SU-DHL-6 (cell line): ENCODE measurements around the gene RBM19.

Source experiments
- H2AFZ ChIP-seq: fragments of 200-600 bp; sonication (generic); 2 replicates; pipeline ENCODE4 v1.6.1; 2014; ENCODE audit warnings: low read depth, mild to moderate bottlenecking, moderate library complexity, mixed read lengths, antibody characterized with exemption, low read length; ENCODE audit not compliant: severe bottlenecking
- H3F3A ChIP-seq: fragments of 200-600 bp; shearing (Covaris generic); 2 replicates; pipeline ENCODE4 v1.6.0; 2016; ENCODE audit warnings: antibody characterized with exemption, mild to moderate bottlenecking; ENCODE audit not compliant: insufficient read depth
- H3K27ac ChIP-seq: fragments of 200-600 bp; sonication (generic); 2 replicates; pipeline ENCODE4 v1.5.1; 2016; ENCODE audit warnings: low read depth, mild to moderate bottlenecking, low read length, moderate library complexity, mixed read lengths
- H3K27me3 ChIP-seq: fragments of 200-600 bp; sonication (generic), shearing (Covaris generic); 2 replicates; pipeline ENCODE4 v1.6.0; 2014; ENCODE audit warnings: mild to moderate bottlenecking, low read length
- H3K36me3 ChIP-seq: fragments of 200-600 bp; sonication (generic); 2 replicates; pipeline ENCODE4 v1.6.1; 2014; ENCODE audit warnings: mild to moderate bottlenecking, low read length, mixed read lengths
- H3K4me2 ChIP-seq: fragments of 300-600, 200-600 bp; shearing (Covaris generic), sonication (generic); 2 replicates; pipeline ENCODE4 v1.6.0; 2014; ENCODE audit warnings: low read length, low read depth, mild to moderate bottlenecking; ENCODE audit not compliant: poor library complexity, severe bottlenecking
- H3K4me3 ChIP-seq: fragments of 200-600 bp; sonication (generic); 2 replicates; pipeline ENCODE4 v1.5.1; 2014; ENCODE audit warnings: antibody characterized with exemption, low read length, mild to moderate bottlenecking, mixed read lengths; ENCODE audit not compliant: insufficient read depth, poor library complexity, severe bottlenecking
- H3K79me2 ChIP-seq: fragments of 200-600 bp; sonication (generic); 2 replicates; pipeline ENCODE4 v1.6.1; 2014; ENCODE audit warnings: mild to moderate bottlenecking, low read length, moderate library complexity; ENCODE audit not compliant: insufficient read depth
- H3K9ac ChIP-seq: fragments of 200-600 bp; sonication (generic); 2 replicates; pipeline ENCODE4 v1.7.0; 2014; ENCODE audit warnings: mild to moderate bottlenecking, low read length
- H3K9me2 ChIP-seq: fragments of 200-600 bp; sonication (generic); replicated peaks from 2 replicates; pipeline ENCODE4 v1.6.1; 2014; ENCODE audit warnings: low read length; ENCODE audit not compliant: insufficient read depth
- H3K9me3 ChIP-seq: fragments of 200-600 bp; sonication (generic); 2 replicates; pipeline ENCODE4 v1.6.1; 2014; ENCODE audit warnings: low read length, mixed read lengths; ENCODE audit not compliant: insufficient read depth
- H4K20me1 ChIP-seq: fragments of 200-600 bp; sonication (generic); 2 replicates; pipeline ENCODE4 v1.6.1; 2014; ENCODE audit warnings: low read depth, mild to moderate bottlenecking, antibody characterized with exemption, low read length, moderate library complexity, mixed read lengths
- CTCF ChIP-seq: fragments of 200-600 bp; sonication (generic); IDR thresholded peaks from one replicate; pipeline ENCODE4 v1.5.1; 2017; ENCODE audit warnings: antibody characterized with exemption, mild to moderate bottlenecking, low read length, moderate library complexity; ENCODE audit not compliant: insufficient read depth, poor library complexity, severe bottlenecking
- EZH2phosphoT487 ChIP-seq: fragments of 200-600 bp; sonication (generic), shearing (Covaris generic); conservative IDR thresholded peaks from 2 replicates; pipeline ENCODE4 v1.6.1; 2018; ENCODE audit warnings: mild to moderate bottlenecking, antibody characterized with exemption, low read length, moderate library complexity, mixed read lengths

The RBM19 gene

GRCh38 chr12:113892556-113892955 lies 73.6 kb downstream of the RBM19 start:
- no peak overlapping the region for H3K4me3 ChIP-seq
- no peaks in the 10 kb centered on the region for H3K27me3 ChIP-seq
- no peaks in the 10 kb centered on the region for H3K36me3 ChIP-seq
- H4K20me1 ChIP-seq, result no peaks in the 10 kb centered on the region
- H2AFZ ChIP-seq, result no peak overlapping the region
- no peaks in the 10 kb centered on the region for H3F3A ChIP-seq
- no peak overlapping the region for H3K4me2 ChIP-seq
- no peaks in the 10 kb centered on the region for H3K9me2 ChIP-seq
- H3K79me2 ChIP-seq, result no peaks in the 10 kb centered on the region
- TF ChIP-seq EZH2phosphoT487 (no peak), CTCF (no peak)
- no peak overlapping the region for H3K27ac ChIP-seq
- no peak overlapping the region for H3K9ac ChIP-seq
- H3K9me3 ChIP-seq, result no peaks in the 10 kb centered on the region

GRCh38 chr12:113891739-113892520 lies 74.2 kb downstream of the RBM19 start:
- H3K27ac ChIP-seq, result no peak overlapping the region
- no peak for TF ChIP-seq CTCF
- no peak for TF ChIP-seq EZH2phosphoT487
- no peak overlapping the region for H3K4me3 ChIP-seq
- no peak overlapping the region for H3K4me2 ChIP-seq
- H3K36me3 ChIP-seq, result no peaks in the 10 kb centered on the region
- H3F3A ChIP-seq, result no peaks in the 10 kb centered on the region
- no peaks in the 10 kb centered on the region for H3K79me2 ChIP-seq
- H3K9me3 ChIP-seq, result no peaks in the 10 kb centered on the region
- no peak overlapping the region for H3K9ac ChIP-seq
- H3K27me3 ChIP-seq, result no peaks in the 10 kb centered on the region
- H2AFZ ChIP-seq, result no peak overlapping the region
- no peaks in the 10 kb centered on the region for H4K20me1 ChIP-seq
- H3K9me2 ChIP-seq, result no peaks in the 10 kb centered on the region

GRCh38 chr12:113891167-113891692 lies 74.9 kb downstream of the RBM19 start:
- Histone ChIP-seq H3K36me3 (no peaks in the 10 kb centered on the region), H3K4me3 (no peak overlapping the region), H2AFZ (no peak overlapping the region), H3K9me2 (no peaks in the 10 kb centered on the region), H3K27me3 (no peaks in the 10 kb centered on the region), H3F3A (no peaks in the 10 kb centered on the region), H3K27ac (no peak overlapping the region), H3K79me2 (no peaks in the 10 kb centered on the region), H3K9ac (no peak overlapping the region), H3K9me3 (no peaks in the 10 kb centered on the region), H4K20me1 (no peaks in the 10 kb centered on the region), H3K4me2 (no peak overlapping the region)
- TF ChIP-seq CTCF (no peak), EZH2phosphoT487 (no peak)
